PFSK-1 (cell line): ENCODE data around the gene LRRC42.

Source experiments
- FOXP2 ChIP-seq: optimal IDR thresholded peaks from 2 replicates; pipeline ENCODE3; 2011; ENCODE audit warnings: borderline replicate concordance, control low read depth, inconsistent platforms; ENCODE audit not compliant: insufficient read depth; ENCODE audit errors: extremely low read length, extremely low read depth
- POLR2AphosphoS5 ChIP-seq: IDR thresholded peaks from 2 replicates; pipeline ENCODE4 v1.6.1; 2012; ENCODE audit warnings: low read depth, mild to moderate bottlenecking, control low read depth, low read length, moderate library complexity
- REST ChIP-seq, 2 experiments: IDR thresholded peaks; 2 replicates each; pipeline versions ENCODE4 v1.6.1 to v1.8.0; 2011 to 2012; ENCODE audit warnings: low read depth in 2 of 2, low read length in 2 of 2, control low read depth in 1 of 2, inconsistent platforms in 1 of 2, mild to moderate bottlenecking in 1 of 2, moderate library complexity in 1 of 2; ENCODE audit not compliant: insufficient read depth in 1 of 2
- SIN3A ChIP-seq: IDR thresholded peaks from 2 replicates; pipeline ENCODE4 v1.6.1; 2012; ENCODE audit warnings: mild to moderate bottlenecking, low read length, moderate library complexity, borderline replicate concordance; ENCODE audit not compliant: insufficient read depth
- TAF1 ChIP-seq: IDR thresholded peaks from 2 replicates; pipeline ENCODE4 v1.6.1; 2012; ENCODE audit warnings: low read length, control low read depth, borderline replicate concordance; ENCODE audit not compliant: insufficient read depth

Gene LRRC42

GRCh38 chr1:53954128-53954527, 8.0 kb downstream of the LRRC42 start:
- no peak for TF ChIP-seq FOXP2
- no peak for TF ChIP-seq SIN3A
- TF ChIP-seq REST (IDR thresholded peaks at IDR 0.05; ENCODE audit: insufficient read depth in 1 of 2, low read depth in 2 of 2, low read length in 2 of 2): no peak
- no peak for TF ChIP-seq TAF1
- TF ChIP-seq POLR2AphosphoS5: no peak

GRCh38 chr1:53956308-53957168, 10.4 kb downstream of the LRRC42 start:
- TF ChIP-seq POLR2AphosphoS5 (no peak), REST (IDR thresholded peaks at IDR 0.05; ENCODE audit: insufficient read depth in 1 of 2, low read depth in 2 of 2, low read length in 2 of 2) (no peak)

- TF ChIP-seq REST (IDR thresholded peaks at IDR 0.05; ENCODE audit: insufficient read depth in 1 of 2, low read depth in 2 of 2, low read length in 2 of 2) (no peak), SIN3A (no peak), TAF1 (no peak), POLR2AphosphoS5 (no peak), FOXP2 (no peak)
Observed at GRCh38 chr1:53957194-53957818, 11.2 kb downstream of the LRRC42 start.

GRCh38 chr1:53959664-53960250, 13.6 kb downstream of the LRRC42 start:
- TF ChIP-seq FOXP2 (no peak), SIN3A (no peak), TAF1 (no peak), POLR2AphosphoS5 (no peak)

GRCh38 chr1:53962395-53962794, 16.2 kb downstream of the LRRC42 start:
- TF ChIP-seq REST (IDR thresholded peaks at IDR 0.05; ENCODE audit: insufficient read depth in 1 of 2, low read depth in 2 of 2, low read length in 2 of 2): no peak
- TF ChIP-seq FOXP2: no peak
- no peak for TF ChIP-seq SIN3A
- no peak for TF ChIP-seq POLR2AphosphoS5
- no peak for TF ChIP-seq TAF1
